GM12875 (cell line): Measurements from ENCODE around the gene HACD2.

ENCODE experiments used
- H3K4me3 ChIP-seq: one replicate; pipeline ENCODE4 v1.5.1; 2011; ENCODE audit warnings: low read depth, low read length, control low read depth
- TF ChIP-seq, protein P1 (sequence below): IDR thresholded peaks from 2 replicates; pipeline ENCODE4 v1.5.1; 2011; ENCODE audit warnings: low read depth, mild to moderate bottlenecking, control low read depth, inconsistent platforms, low read length, moderate library complexity, borderline replicate concordance; ENCODE audit not compliant: insufficient read depth

The HACD2 gene

DNA sequence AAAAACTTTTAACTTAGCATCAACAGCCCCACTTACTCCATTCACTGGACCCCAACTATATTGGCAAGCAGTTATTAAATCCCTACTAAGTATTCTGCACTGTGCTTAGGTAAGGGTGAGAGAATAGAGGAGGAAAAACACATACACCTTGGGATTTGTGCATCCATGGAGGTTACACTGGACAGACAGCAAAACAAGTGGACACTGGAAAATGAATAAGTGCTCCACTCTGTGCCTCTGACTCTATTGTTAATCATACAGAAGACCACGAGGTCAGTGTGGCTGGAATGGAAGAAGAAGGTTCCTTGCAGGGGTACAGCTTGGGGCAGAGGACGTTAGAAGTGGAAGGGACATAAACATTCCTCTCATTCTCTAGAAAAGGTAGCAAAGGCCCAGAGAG is 139.2 kb downstream of the HACD2 start:
- TF ChIP-seq, protein P1, sequence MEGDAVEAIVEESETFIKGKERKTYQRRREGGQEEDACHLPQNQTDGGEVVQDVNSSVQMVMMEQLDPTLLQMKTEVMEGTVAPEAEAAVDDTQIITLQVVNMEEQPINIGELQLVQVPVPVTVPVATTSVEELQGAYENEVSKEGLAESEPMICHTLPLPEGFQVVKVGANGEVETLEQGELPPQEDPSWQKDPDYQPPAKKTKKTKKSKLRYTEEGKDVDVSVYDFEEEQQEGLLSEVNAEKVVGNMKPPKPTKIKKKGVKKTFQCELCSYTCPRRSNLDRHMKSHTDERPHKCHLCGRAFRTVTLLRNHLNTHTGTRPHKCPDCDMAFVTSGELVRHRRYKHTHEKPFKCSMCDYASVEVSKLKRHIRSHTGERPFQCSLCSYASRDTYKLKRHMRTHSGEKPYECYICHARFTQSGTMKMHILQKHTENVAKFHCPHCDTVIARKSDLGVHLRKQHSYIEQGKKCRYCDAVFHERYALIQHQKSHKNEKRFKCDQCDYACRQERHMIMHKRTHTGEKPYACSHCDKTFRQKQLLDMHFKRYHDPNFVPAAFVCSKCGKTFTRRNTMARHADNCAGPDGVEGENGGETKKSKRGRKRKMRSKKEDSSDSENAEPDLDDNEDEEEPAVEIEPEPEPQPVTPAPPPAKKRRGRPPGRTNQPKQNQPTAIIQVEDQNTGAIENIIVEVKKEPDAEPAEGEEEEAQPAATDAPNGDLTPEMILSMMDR = no peak
- no peak overlapping the region for H3K4me3 ChIP-seq

DNA sequence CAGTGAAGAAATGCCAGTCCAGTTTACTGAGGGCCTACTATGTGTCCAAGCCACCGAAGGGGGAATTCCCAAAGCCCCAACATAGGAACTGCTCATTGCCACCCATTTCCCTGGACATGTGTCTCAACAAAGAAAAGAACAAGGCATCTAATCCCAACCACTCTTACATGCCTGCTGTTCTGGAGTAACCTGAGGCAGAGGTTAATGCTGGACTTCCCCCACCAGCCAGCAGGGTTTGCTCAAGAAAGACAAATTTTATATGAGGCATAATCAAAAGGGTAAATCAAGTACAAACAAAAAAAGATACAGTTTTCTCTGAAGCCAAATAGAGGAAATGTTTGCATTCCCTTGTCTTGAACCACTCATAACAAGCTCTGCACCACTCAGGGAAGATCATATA is 140.1 kb downstream of the HACD2 start:
- TF ChIP-seq, protein P1 = no peak
- no peak overlapping the region for H3K4me3 ChIP-seq

DNA sequence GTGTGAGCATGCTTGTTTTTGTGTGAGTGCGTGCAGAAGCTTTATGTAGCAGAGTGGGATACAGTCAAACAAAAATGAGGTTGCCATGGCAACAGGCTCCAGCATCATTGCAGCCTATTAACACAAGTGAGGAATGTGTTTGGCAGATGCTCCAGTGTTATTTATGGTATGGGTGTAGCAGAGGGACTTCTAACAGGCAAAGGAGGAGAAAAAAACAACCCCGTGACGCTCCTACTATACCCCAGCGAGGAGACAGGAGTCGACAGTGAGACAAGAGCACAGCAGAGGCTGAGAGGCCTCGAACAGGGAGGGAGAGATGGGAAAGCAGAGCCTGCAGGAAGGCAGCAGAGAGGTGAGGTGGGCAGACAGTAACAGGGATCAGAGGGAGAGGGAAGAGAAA is 140.8 kb downstream of the HACD2 start:
- TF ChIP-seq, protein P1 = no peak
- no peak overlapping the region for H3K4me3 ChIP-seq

DNA sequence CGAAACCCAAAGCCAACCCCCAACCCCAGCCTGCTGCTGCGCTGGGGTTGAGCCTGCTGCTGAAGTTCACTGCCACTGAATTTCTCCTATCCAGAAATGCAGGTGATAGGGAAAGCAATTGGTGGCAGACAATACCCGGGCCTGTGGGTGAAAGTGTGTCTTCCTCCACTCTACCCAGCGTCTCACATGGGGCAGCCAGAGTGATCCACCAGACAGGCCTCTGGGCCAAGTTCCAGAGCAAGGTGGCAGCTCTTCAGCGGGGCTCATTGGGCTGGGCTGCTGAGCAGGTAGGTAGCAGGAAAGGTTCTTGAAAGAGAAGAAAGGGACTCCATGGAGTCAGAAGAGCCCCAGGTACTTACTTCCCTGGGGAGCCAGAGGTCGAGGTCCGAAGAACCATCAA is 141.9 kb downstream of the HACD2 start:
- TF ChIP-seq, protein P1 = no peak
- no peak overlapping the region for H3K4me3 ChIP-seq

DNA sequence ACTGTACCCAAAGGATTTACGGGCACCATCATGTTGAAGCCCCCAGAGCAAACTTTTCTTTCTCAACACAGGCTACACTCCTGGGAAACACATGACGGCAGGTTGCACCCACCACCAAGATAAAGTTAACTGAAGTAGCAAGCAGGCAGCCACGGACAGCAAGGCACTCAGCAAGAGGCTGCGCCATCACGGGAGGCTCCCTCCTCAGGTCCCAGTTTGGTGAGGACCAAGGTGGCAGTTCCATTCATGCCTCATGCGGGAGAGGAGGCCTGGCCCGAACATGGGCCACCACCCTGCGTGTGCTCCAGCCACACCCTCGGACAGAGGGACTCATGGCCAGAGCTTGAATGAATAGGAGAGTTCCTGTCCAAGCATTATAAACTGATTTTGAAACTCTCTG is 142.7 kb downstream of the HACD2 start:
- TF ChIP-seq, protein P1 = no peak
- H3K4me3 ChIP-seq = no peak overlapping the region
